Measurements from ENCODE around the gene DZIP1L. TPM values are rescaled to one million over a fixed set of nuclear protein-coding genes. Genes with fewer than 3 reads are reported as not detected.

DZIP1L gene
- total RNA-seq, 1 experiment from 2014 or later = 3.8 TPM

DNA sequence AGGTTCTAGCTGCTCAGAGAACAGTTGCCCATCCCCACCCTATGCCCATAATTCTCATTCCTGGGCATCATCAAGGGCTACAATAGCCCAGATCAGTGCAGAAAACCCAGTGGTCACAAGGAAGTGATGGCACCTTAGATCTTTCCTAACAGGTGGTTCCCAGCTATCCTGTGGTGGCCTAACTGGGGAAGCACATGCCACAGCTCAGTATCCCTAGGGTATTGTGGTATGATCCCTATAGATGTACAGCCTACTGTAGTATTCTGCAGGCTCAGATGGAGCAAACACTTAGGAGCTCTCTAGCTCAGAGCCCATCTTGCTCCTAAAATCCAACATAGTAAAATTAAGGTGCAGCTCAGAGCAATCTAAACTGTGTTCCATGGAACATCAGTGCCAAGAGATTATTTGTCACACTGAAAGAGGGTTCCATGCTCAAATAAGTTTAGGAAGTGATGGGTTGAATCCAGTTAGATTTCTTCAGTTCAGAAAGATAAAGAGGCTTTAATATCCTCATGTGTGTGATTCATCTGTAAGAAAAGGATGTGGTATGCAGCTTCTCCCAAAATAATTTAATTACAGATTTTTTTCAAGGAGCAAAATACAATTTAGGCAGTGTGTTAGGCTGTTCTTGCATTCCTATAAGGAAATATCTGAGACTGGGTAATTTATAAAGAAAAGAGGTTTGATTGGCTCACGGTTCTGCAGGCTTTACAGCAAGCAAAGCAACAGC is 12.4 kb upstream of the DZIP1L start:
- no peak for DNase-seq (ENCODE audit: low spot score)
- H3K4me1 ChIP-seq (ENCODE audit: insufficient read depth, low read length, poor library complexity, severe bottlenecking) = peaks cover 12% of the 10 kb centered on the region
- ChIA-PET CTCF (no interaction called here), POLR2A (ENCODE audit: low non-redundant PET) (no interaction called here)
- peaks cover 3% of the 10 kb centered on the region for H3K9me3 ChIP-seq (ENCODE audit: low read depth, low read length, poor library complexity, severe bottlenecking)
- H3K27ac ChIP-seq (ENCODE audit: low read depth, low read length, poor library complexity, severe bottlenecking) = no peak overlapping the region
- intact Hi-C loops (cut with micrococcal nuclease; ENCODE audit: unreplicated experiment) = no loop called here
- H3K27me3 ChIP-seq (replicated peaks; ENCODE audit: insufficient read depth, low read depth, low read length, poor library complexity) = no peaks in the 10 kb centered on the region
- BruUV-seq (replicated peaks) = no TSS peak
- no peaks in the 10 kb centered on the region for H3K36me3 ChIP-seq (ENCODE audit: insufficient read depth, low read length, poor library complexity, severe bottlenecking)
- TF ChIP-seq EZH2 (IDR thresholded peaks at IDR 0.05; ENCODE audit: borderline replicate concordance, low read depth, low read length, poor library complexity, severe bottlenecking) = no peak
- TF ChIP-seq, protein P1, sequence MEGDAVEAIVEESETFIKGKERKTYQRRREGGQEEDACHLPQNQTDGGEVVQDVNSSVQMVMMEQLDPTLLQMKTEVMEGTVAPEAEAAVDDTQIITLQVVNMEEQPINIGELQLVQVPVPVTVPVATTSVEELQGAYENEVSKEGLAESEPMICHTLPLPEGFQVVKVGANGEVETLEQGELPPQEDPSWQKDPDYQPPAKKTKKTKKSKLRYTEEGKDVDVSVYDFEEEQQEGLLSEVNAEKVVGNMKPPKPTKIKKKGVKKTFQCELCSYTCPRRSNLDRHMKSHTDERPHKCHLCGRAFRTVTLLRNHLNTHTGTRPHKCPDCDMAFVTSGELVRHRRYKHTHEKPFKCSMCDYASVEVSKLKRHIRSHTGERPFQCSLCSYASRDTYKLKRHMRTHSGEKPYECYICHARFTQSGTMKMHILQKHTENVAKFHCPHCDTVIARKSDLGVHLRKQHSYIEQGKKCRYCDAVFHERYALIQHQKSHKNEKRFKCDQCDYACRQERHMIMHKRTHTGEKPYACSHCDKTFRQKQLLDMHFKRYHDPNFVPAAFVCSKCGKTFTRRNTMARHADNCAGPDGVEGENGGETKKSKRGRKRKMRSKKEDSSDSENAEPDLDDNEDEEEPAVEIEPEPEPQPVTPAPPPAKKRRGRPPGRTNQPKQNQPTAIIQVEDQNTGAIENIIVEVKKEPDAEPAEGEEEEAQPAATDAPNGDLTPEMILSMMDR (conservative IDR thresholded peaks at IDR 0.05; ENCODE audit: low read depth, low read length) = no peak
- no peak overlapping the region for H3K4me3 ChIP-seq (ENCODE audit: low read depth, low read length, poor library complexity, severe bottlenecking)

DNA sequence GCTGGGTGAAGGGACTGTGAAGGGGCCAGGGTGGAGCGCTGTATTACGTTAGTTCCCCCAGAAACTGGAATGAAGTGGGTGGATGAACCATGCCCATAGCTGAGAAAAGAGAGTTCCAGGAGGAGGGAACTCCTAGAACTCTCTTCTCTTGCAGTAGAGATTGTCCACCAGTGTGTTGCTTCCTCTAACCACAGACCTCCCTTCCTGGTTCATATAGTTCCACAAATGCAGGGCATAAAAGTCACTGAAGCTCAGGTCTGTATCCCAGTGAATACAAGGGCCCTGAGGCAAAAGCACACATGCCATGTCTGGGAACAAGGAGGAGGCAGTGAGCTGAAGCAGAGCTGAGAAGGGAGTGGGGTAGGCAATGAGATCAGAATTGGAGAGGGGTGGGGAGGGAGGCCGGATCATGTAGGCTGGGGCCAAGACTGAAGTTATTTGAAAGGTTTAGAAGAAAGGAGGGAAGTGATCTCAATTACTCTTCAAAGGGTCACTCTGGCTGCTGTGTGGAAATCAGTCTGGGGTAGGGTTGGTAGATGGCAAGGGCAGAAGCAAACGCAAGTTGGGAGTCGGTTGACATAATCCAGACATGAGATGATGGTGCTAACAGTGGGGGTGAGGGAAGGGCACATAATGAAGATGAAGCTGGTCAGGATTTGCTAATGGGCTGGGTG is 10.3 kb upstream of the DZIP1L start:
- ChIA-PET POLR2A (ENCODE audit: low non-redundant PET) (interaction anchor here (0.6 kb wide), 1 partner anchor 26 kb away, joined by 3 read pairs; no protein-coding TSS in a partner anchor), CTCF (no interaction called here)
- H3K4me1 ChIP-seq (ENCODE audit: insufficient read depth, low read length, poor library complexity, severe bottlenecking) = peaks cover 12% of the 10 kb centered on the region
- no peak for TF ChIP-seq EZH2 (IDR thresholded peaks at IDR 0.05; ENCODE audit: borderline replicate concordance, low read depth, low read length, poor library complexity, severe bottlenecking)
- TF ChIP-seq, protein P1 (conservative IDR thresholded peaks at IDR 0.05; ENCODE audit: low read depth, low read length) = no peak
- intact Hi-C loops (cut with micrococcal nuclease; ENCODE audit: unreplicated experiment) = no loop called here
- no TSS peak for BruUV-seq (replicated peaks)
- no peak overlapping the region for H3K4me3 ChIP-seq (ENCODE audit: low read depth, low read length, poor library complexity, severe bottlenecking)
- H3K36me3 ChIP-seq (ENCODE audit: insufficient read depth, low read length, poor library complexity, severe bottlenecking) = no peaks in the 10 kb centered on the region
- DNase-seq (ENCODE audit: low spot score) = peak; percentile 19
- no peak overlapping the region for H3K27ac ChIP-seq (ENCODE audit: low read depth, low read length, poor library complexity, severe bottlenecking)
- H3K9me3 ChIP-seq (ENCODE audit: low read depth, low read length, poor library complexity, severe bottlenecking) = peaks cover 3% of the 10 kb centered on the region
- H3K27me3 ChIP-seq (replicated peaks; ENCODE audit: insufficient read depth, low read depth, low read length, poor library complexity) = no peaks in the 10 kb centered on the region

DNA sequence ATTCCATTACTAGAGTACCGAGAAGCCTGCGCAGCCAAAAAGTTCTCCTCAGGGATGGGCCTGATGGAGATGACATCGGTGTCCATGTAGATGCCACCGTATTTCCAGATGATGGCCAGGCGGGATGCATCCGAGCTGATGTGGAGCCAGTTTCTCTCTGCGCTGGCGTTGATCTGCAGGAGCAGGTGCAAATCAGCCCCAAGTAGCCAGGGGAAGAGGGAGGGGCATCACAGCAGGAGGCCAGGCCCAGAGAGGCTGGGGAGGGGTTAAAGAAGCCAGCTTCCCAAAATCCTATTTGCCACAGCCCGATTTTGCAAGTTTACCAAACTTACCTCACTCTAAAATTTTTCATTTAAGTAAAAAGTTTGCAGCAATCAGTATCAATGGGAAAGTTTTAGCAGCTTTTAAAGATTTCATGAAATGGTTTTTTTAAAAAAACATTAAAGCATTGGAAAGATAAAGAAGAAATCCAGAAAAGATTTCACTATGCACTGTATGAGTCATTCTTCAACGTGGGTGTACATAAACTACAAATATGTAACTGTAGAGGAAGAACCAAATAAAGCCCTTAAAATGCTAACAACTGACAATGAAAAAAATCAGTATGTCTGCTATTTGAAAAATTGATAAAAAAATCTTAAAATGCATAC is 9.4 kb upstream of the DZIP1L start:
- H3K36me3 ChIP-seq (ENCODE audit: insufficient read depth, low read length, poor library complexity, severe bottlenecking) = no peaks in the 10 kb centered on the region
- no TSS peak for BruUV-seq (replicated peaks)
- TF ChIP-seq, protein P1 (conservative IDR thresholded peaks at IDR 0.05; ENCODE audit: low read depth, low read length) = no peak
- no peak for TF ChIP-seq EZH2 (IDR thresholded peaks at IDR 0.05; ENCODE audit: borderline replicate concordance, low read depth, low read length, poor library complexity, severe bottlenecking)
- H3K27me3 ChIP-seq (replicated peaks; ENCODE audit: insufficient read depth, low read depth, low read length, poor library complexity) = no peaks in the 10 kb centered on the region
- CTCF ChIA-PET = no interaction called here
- peaks cover 3% of the 10 kb centered on the region for H3K9me3 ChIP-seq (ENCODE audit: low read depth, low read length, poor library complexity, severe bottlenecking)
- POLR2A ChIA-PET (ENCODE audit: low non-redundant PET) = no interaction called here
- H3K27ac ChIP-seq (ENCODE audit: low read depth, low read length, poor library complexity, severe bottlenecking) = no peak overlapping the region
- H3K4me1 ChIP-seq (ENCODE audit: insufficient read depth, low read length, poor library complexity, severe bottlenecking) = peaks cover 12% of the 10 kb centered on the region
- intact Hi-C loops (cut with micrococcal nuclease; ENCODE audit: unreplicated experiment) = no loop called here
- H3K4me3 ChIP-seq (ENCODE audit: low read depth, low read length, poor library complexity, severe bottlenecking) = no peak overlapping the region
- peak; percentile 35 for DNase-seq (ENCODE audit: low spot score)
